ENCODE results near the gene UIMC1. TPM values are rescaled to one million over a fixed set of nuclear protein-coding genes. Genes with fewer than 3 reads are reported as not detected.

The UIMC1 gene
- total RNA-seq, 2 experiments from 2014 or later = 42.7 to 78.5 TPM

GRCh38 chr5:176864755-176865154 is 141.8 kb downstream of the UIMC1 start:
- Histone ChIP-seq H3K36me3 (ENCODE audit: insufficient read depth, low read length) (no peaks in the 10 kb centered on the region), H3K79me2 (ENCODE audit: insufficient read depth, low read depth, low read length) (no peaks in the 10 kb centered on the region), H3K4me3 (ENCODE audit: low read depth, low read length, poor library complexity, severe bottlenecking) (no peak overlapping the region), H3K4me1 (ENCODE audit: insufficient read depth, low read length, poor library complexity, severe bottlenecking) (peaks cover 9% of the 10 kb centered on the region), H3K27ac (ENCODE audit: low read depth, low read length, poor library complexity, severe bottlenecking) (no peak overlapping the region), H3K9me3 (ENCODE audit: low read length) (no peaks in the 10 kb centered on the region), H3K9me2 (ENCODE audit: insufficient read depth, low read length) (no peaks in the 10 kb centered on the region), H2AFZ (ENCODE audit: low read length) (no peak overlapping the region), H3K4me2 (ENCODE audit: low read length) (no peak overlapping the region), H4K20me1 (ENCODE audit: insufficient read depth, low read length) (no peaks in the 10 kb centered on the region)
- intact Hi-C loops (cut with micrococcal nuclease; ENCODE audit: unreplicated experiment) = no loop called here
- no TSS peak for BruUV-seq (replicated peaks)
- DNase-seq (ENCODE audit: low spot score) = no peak
- POLR2A ChIA-PET = no interaction called here
- CTCF ChIA-PET (ENCODE audit: unreplicated experiment) = interaction anchor here (0.6 kb wide), 1 partner anchor 204 kb away, joined by 3 read pairs; no protein-coding TSS in a partner anchor
- TF ChIP-seq EZH2phosphoT487 (IDR thresholded peaks at IDR 0.05; ENCODE audit: borderline replicate concordance, low read depth, low read length) = no peak
- no peak for TF ChIP-seq CTCF (conservative IDR thresholded peaks at IDR 0.05; ENCODE audit: low read length)

- Histone ChIP-seq H3K4me3 (ENCODE audit: low read depth, low read length, poor library complexity, severe bottlenecking) (no peak overlapping the region), H4K20me1 (ENCODE audit: insufficient read depth, low read length) (no peaks in the 10 kb centered on the region), H3K27ac (ENCODE audit: low read depth, low read length, poor library complexity, severe bottlenecking) (no peak overlapping the region), H3K36me3 (ENCODE audit: insufficient read depth, low read length) (no peaks in the 10 kb centered on the region), H3K4me1 (ENCODE audit: insufficient read depth, low read length, poor library complexity, severe bottlenecking) (peaks cover 9% of the 10 kb centered on the region), H3K9me3 (ENCODE audit: low read length) (no peaks in the 10 kb centered on the region), H2AFZ (ENCODE audit: low read length) (no peak overlapping the region), H3K79me2 (ENCODE audit: insufficient read depth, low read depth, low read length) (no peaks in the 10 kb centered on the region), H3K9me2 (ENCODE audit: insufficient read depth, low read length) (no peaks in the 10 kb centered on the region), H3K4me2 (ENCODE audit: low read length) (no peak overlapping the region)
- no peak for TF ChIP-seq EZH2phosphoT487 (IDR thresholded peaks at IDR 0.05; ENCODE audit: borderline replicate concordance, low read depth, low read length)
- no peak for TF ChIP-seq CTCF (conservative IDR thresholded peaks at IDR 0.05; ENCODE audit: low read length)
- ChIA-PET CTCF (ENCODE audit: unreplicated experiment) (no interaction called here), POLR2A (no interaction called here)
- intact Hi-C loops (cut with micrococcal nuclease; ENCODE audit: unreplicated experiment) = no loop called here
- no TSS peak for BruUV-seq (replicated peaks)
- no peak for DNase-seq (ENCODE audit: low spot score)
Measured at GRCh38 chr5:176863765-176864098, 142.8 kb downstream of the UIMC1 start.

GRCh38 chr5:176863041-176863764 is 143.4 kb downstream of the UIMC1 start:
- peak; percentile 30 for DNase-seq (ENCODE audit: low spot score)
- Histone ChIP-seq H4K20me1 (ENCODE audit: insufficient read depth, low read length) (no peaks in the 10 kb centered on the region), H3K4me2 (ENCODE audit: low read length) (peak overlapping the region; percentile 57), H3K9me2 (ENCODE audit: insufficient read depth, low read length) (no peaks in the 10 kb centered on the region), H2AFZ (ENCODE audit: low read length) (no peak overlapping the region), H3K9me3 (ENCODE audit: low read length) (no peaks in the 10 kb centered on the region), H3K79me2 (ENCODE audit: insufficient read depth, low read depth, low read length) (no peaks in the 10 kb centered on the region), H3K4me3 (ENCODE audit: low read depth, low read length, poor library complexity, severe bottlenecking) (no peak overlapping the region), H3K4me1 (ENCODE audit: insufficient read depth, low read length, poor library complexity, severe bottlenecking) (peaks cover 9% of the 10 kb centered on the region), H3K27ac (ENCODE audit: low read depth, low read length, poor library complexity, severe bottlenecking) (no peak overlapping the region), H3K36me3 (ENCODE audit: insufficient read depth, low read length) (no peaks in the 10 kb centered on the region)
- POLR2A ChIA-PET = no interaction called here
- TF ChIP-seq EZH2phosphoT487 (IDR thresholded peaks at IDR 0.05; ENCODE audit: borderline replicate concordance, low read depth, low read length) (no peak), CTCF (conservative IDR thresholded peaks at IDR 0.05; ENCODE audit: low read length) (no peak)
- intact Hi-C loops (cut with micrococcal nuclease; ENCODE audit: unreplicated experiment) = no loop called here
- no TSS peak for BruUV-seq (replicated peaks)
- CTCF ChIA-PET (ENCODE audit: unreplicated experiment) = no interaction called here
